SU-DHL-6 (cell line): ENCODE data around the gene FAM229A.

Experiments used
- H2AFZ ChIP-seq: fragments of 200-600 bp; sonication (generic); 2 replicates; pipeline ENCODE4 v1.6.1; 2014; ENCODE audit warnings: low read depth, mild to moderate bottlenecking, moderate library complexity, mixed read lengths, antibody characterized with exemption, low read length; ENCODE audit not compliant: severe bottlenecking
- H3F3A ChIP-seq: fragments of 200-600 bp; shearing (Covaris generic); 2 replicates; pipeline ENCODE4 v1.6.0; 2016; ENCODE audit warnings: antibody characterized with exemption, mild to moderate bottlenecking; ENCODE audit not compliant: insufficient read depth
- H3K27ac ChIP-seq: fragments of 200-600 bp; sonication (generic); 2 replicates; pipeline ENCODE4 v1.5.1; 2016; ENCODE audit warnings: low read depth, mild to moderate bottlenecking, low read length, moderate library complexity, mixed read lengths
- H3K27me3 ChIP-seq: fragments of 200-600 bp; sonication (generic), shearing (Covaris generic); 2 replicates; pipeline ENCODE4 v1.6.0; 2014; ENCODE audit warnings: mild to moderate bottlenecking, low read length
- H3K36me3 ChIP-seq: fragments of 200-600 bp; sonication (generic); 2 replicates; pipeline ENCODE4 v1.6.1; 2014; ENCODE audit warnings: mild to moderate bottlenecking, low read length, mixed read lengths
- H3K4me2 ChIP-seq: fragments of 300-600, 200-600 bp; shearing (Covaris generic), sonication (generic); 2 replicates; pipeline ENCODE4 v1.6.0; 2014; ENCODE audit warnings: low read length, low read depth, mild to moderate bottlenecking; ENCODE audit not compliant: poor library complexity, severe bottlenecking
- H3K4me3 ChIP-seq: fragments of 200-600 bp; sonication (generic); 2 replicates; pipeline ENCODE4 v1.5.1; 2014; ENCODE audit warnings: antibody characterized with exemption, low read length, mild to moderate bottlenecking, mixed read lengths; ENCODE audit not compliant: insufficient read depth, poor library complexity, severe bottlenecking
- H3K79me2 ChIP-seq: fragments of 200-600 bp; sonication (generic); 2 replicates; pipeline ENCODE4 v1.6.1; 2014; ENCODE audit warnings: mild to moderate bottlenecking, low read length, moderate library complexity; ENCODE audit not compliant: insufficient read depth
- H3K9ac ChIP-seq: fragments of 200-600 bp; sonication (generic); 2 replicates; pipeline ENCODE4 v1.7.0; 2014; ENCODE audit warnings: mild to moderate bottlenecking, low read length
- H3K9me2 ChIP-seq: fragments of 200-600 bp; sonication (generic); replicated peaks from 2 replicates; pipeline ENCODE4 v1.6.1; 2014; ENCODE audit warnings: low read length; ENCODE audit not compliant: insufficient read depth
- H3K9me3 ChIP-seq: fragments of 200-600 bp; sonication (generic); 2 replicates; pipeline ENCODE4 v1.6.1; 2014; ENCODE audit warnings: low read length, mixed read lengths; ENCODE audit not compliant: insufficient read depth
- H4K20me1 ChIP-seq: fragments of 200-600 bp; sonication (generic); 2 replicates; pipeline ENCODE4 v1.6.1; 2014; ENCODE audit warnings: low read depth, mild to moderate bottlenecking, antibody characterized with exemption, low read length, moderate library complexity, mixed read lengths
- EZH2phosphoT487 ChIP-seq: fragments of 200-600 bp; sonication (generic), shearing (Covaris generic); conservative IDR thresholded peaks from 2 replicates; pipeline ENCODE4 v1.6.1; 2018; ENCODE audit warnings: mild to moderate bottlenecking, antibody characterized with exemption, low read length, moderate library complexity, mixed read lengths
- TF ChIP-seq, protein P1 (sequence below): fragments of 200-600 bp; sonication (generic); IDR thresholded peaks from one replicate; pipeline ENCODE4 v1.5.1; 2017; ENCODE audit warnings: antibody characterized with exemption, mild to moderate bottlenecking, low read length, moderate library complexity; ENCODE audit not compliant: insufficient read depth, poor library complexity, severe bottlenecking

The FAM229A gene

DNA sequence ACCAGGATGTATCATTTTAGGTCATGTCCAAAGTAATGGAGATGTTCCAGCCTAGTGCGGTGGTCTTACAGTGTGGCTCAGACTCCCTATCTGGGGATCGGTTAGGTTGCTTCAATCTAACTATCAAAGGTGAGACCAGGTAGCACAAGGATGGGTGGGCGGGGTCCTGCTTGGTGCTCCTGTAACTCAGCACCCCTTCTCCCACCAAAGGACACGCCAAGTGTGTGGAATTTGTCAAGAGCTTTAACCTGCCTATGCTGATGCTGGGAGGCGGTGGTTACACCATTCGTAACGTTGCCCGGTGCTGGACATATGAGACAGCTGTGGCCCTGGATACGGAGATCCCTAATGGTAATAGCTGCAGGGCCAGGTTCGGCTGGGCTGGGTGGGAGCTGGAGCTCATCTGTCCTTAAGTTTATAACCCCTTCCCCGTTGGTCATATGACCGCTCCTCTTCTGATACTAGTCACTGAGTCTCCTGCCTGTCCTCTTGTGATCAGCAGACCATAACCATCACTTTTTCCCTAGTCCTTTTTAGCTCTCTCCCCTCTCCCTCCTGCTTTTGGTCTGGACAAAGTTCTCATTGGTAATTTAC lies 31.6 kb downstream of the FAM229A start:
- Histone ChIP-seq H3K9ac (no peak overlapping the region), H3K27me3 (no peaks in the 10 kb centered on the region), H3K9me3 (no peaks in the 10 kb centered on the region), H3K79me2 (peaks cover 10% of the 10 kb centered on the region; the same call in 1 of the 2 replicates), H3F3A (peaks cover 43% of the 10 kb centered on the region), H3K9me2 (no peaks in the 10 kb centered on the region), H4K20me1 (no peaks in the 10 kb centered on the region), H3K36me3 (peaks cover 2% of the 10 kb centered on the region), H3K4me2 (no peak overlapping the region), H3K4me3 (no peak overlapping the region), H3K27ac (no peak overlapping the region), H2AFZ (no peak overlapping the region)
- TF ChIP-seq, protein P1, sequence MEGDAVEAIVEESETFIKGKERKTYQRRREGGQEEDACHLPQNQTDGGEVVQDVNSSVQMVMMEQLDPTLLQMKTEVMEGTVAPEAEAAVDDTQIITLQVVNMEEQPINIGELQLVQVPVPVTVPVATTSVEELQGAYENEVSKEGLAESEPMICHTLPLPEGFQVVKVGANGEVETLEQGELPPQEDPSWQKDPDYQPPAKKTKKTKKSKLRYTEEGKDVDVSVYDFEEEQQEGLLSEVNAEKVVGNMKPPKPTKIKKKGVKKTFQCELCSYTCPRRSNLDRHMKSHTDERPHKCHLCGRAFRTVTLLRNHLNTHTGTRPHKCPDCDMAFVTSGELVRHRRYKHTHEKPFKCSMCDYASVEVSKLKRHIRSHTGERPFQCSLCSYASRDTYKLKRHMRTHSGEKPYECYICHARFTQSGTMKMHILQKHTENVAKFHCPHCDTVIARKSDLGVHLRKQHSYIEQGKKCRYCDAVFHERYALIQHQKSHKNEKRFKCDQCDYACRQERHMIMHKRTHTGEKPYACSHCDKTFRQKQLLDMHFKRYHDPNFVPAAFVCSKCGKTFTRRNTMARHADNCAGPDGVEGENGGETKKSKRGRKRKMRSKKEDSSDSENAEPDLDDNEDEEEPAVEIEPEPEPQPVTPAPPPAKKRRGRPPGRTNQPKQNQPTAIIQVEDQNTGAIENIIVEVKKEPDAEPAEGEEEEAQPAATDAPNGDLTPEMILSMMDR: no peak
- TF ChIP-seq EZH2phosphoT487: no peak

DNA sequence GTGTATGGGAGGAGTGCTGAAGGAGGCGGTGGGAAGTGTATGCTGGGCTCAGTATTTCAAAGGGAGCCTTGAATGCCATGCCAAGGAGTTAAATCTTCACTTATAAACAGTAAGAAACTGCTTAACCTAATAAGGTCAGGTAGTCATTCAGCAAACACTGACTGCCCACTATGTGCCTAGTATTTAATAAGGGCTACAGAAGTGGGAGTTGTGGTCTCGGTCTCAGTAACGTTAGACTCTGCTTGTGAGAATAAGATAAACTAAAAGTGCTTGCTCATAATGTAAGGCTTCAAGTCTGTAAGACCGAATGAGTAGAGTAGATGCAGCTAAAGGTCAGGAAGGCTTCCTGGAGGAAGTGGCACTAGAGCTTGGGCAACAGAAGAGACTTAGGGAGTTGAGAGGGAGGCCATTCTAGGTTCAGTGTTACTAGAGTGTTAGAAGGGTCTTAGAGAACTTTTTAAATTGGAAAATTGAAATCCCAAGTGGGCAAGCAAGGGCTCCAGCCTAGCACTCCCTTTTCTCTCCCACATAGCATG lies 32.3 kb downstream of the FAM229A start:
- Histone ChIP-seq H3K36me3 (peaks cover 8% of the 10 kb centered on the region), H3K9me3 (no peaks in the 10 kb centered on the region), H3F3A (peaks cover 47% of the 10 kb centered on the region), H4K20me1 (no peaks in the 10 kb centered on the region), H3K27ac (no peak overlapping the region), H3K4me2 (no peak overlapping the region), H3K27me3 (no peaks in the 10 kb centered on the region), H2AFZ (no peak overlapping the region), H3K9me2 (no peaks in the 10 kb centered on the region), H3K4me3 (no peak overlapping the region), H3K9ac (no peak overlapping the region), H3K79me2 (peaks cover 5% of the 10 kb centered on the region; the same call in 1 of the 2 replicates)
- no peak for TF ChIP-seq EZH2phosphoT487
- TF ChIP-seq, protein P1: no peak

DNA sequence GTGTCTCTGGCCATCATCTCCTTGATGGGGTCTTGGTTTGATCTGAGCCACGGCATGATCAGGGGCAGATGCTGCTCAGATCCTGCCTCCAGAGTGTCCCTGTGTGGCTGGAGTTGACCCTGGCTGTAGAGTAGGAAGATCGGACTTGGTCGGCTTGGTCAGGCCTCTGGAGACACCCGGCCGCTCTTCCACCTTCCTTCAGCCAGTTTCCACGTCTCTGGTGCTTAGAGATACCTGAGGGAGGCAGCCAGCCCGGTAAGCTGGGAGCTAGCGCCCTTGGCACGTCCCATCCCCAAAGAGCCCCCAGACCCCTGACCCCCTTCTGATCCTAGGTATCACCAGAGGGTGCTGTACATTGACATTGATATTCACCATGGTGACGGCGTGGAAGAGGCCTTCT lies 35.1 kb downstream of the FAM229A start:
- no peaks in the 10 kb centered on the region for H3K9me2 ChIP-seq
- H3K4me2 ChIP-seq: no peak overlapping the region
- TF ChIP-seq EZH2phosphoT487: no peak
- TF ChIP-seq, protein P1: no peak
- peaks cover 39% of the 10 kb centered on the region for H3F3A ChIP-seq
- H3K27me3 ChIP-seq: no peaks in the 10 kb centered on the region
- no peaks in the 10 kb centered on the region for H4K20me1 ChIP-seq
- no peak overlapping the region for H3K4me3 ChIP-seq
- H2AFZ ChIP-seq: no peak overlapping the region
- peaks cover 18% of the 10 kb centered on the region for H3K36me3 ChIP-seq
- peaks cover 21% of the 10 kb centered on the region for H3K79me2 ChIP-seq
- no peak overlapping the region for H3K27ac ChIP-seq
- no peak overlapping the region for H3K9ac ChIP-seq
- H3K9me3 ChIP-seq: no peaks in the 10 kb centered on the region
